HEK293T (cell line): Measurements from ENCODE around the gene MAEL.
"Not testable (repeated sequence)": the region's sequence is repeated elsewhere in the genome, so short reads cannot be mapped to it uniquely, and the experiment has no call there.

Source experiments
- CTCF ChIA-PET: fragments of 350-600 bp; formaldehyde crosslinking; extraction: SDS; loops from one replicate; lab custom pipeline; 2021; ENCODE audit warnings: antibody characterized with exemption, inconsistent platforms; lab: Yijun Ruan, JAX
- POLR2A ChIA-PET: fragments of 350-600 bp; formaldehyde crosslinking; extraction: SDS; loops from one replicate; lab custom pipeline; 2020; ENCODE audit warnings: antibody characterized with exemption, inconsistent platforms; lab: Yijun Ruan, JAX
- DNase-seq: peaks from one replicate; pipeline ENCODE4 v3.0.0; 2012; ENCODE audit warnings: mixed read lengths; ENCODE audit errors: extremely low spot score
- ARNT ChIP-seq: fragments of 450-650 bp; IDR thresholded peaks from 2 replicates; pipeline ENCODE4 v1.6.1; 2017; ENCODE audit warnings: mild to moderate bottlenecking
- BHLHE40 ChIP-seq: fragments of 450-650 bp; IDR thresholded peaks from 2 replicates; pipeline ENCODE4 v1.6.1; 2016; ENCODE audit warnings: mild to moderate bottlenecking, moderate library complexity, borderline replicate concordance
- CTBP1 ChIP-seq: fragments of 450-650 bp; IDR thresholded peaks from 2 replicates; pipeline ENCODE4 v1.6.1; 2016; ENCODE audit warnings: borderline replicate concordance
- ELF4 ChIP-seq: fragments of 450-650 bp; IDR thresholded peaks from 2 replicates; pipeline ENCODE4 v1.6.1; 2017; ENCODE audit warnings: antibody characterized with exemption
- FOXA1 ChIP-seq: fragments of 450-650 bp; IDR thresholded peaks from 2 replicates; pipeline ENCODE4 v1.6.1; 2016; ENCODE audit warnings: mild to moderate bottlenecking
- FOXK2 ChIP-seq: fragments of 450-650 bp; IDR thresholded peaks from 2 replicates; pipeline ENCODE4 v1.6.1; 2016; ENCODE audit warnings: mild to moderate bottlenecking
- FOXM1 ChIP-seq: fragments of 450-650 bp; IDR thresholded peaks from 2 replicates; pipeline ENCODE4 v1.6.1; 2017; ENCODE audit warnings: mild to moderate bottlenecking, borderline replicate concordance
- HDGF ChIP-seq: fragments of 450-650 bp; IDR thresholded peaks from 2 replicates; pipeline ENCODE4 v1.6.1; 2017; ENCODE audit warnings: antibody characterized with exemption, borderline replicate concordance
- L3MBTL2 ChIP-seq: fragments of 450-650 bp; conservative IDR thresholded peaks from 2 replicates; pipeline ENCODE4 v1.6.1; 2016; ENCODE audit warnings: mild to moderate bottlenecking
- LEF1 ChIP-seq: fragments of 450-650 bp; IDR thresholded peaks from 2 replicates; pipeline ENCODE4 v1.6.1; 2017; ENCODE audit warnings: mild to moderate bottlenecking, borderline replicate concordance
- NFRKB ChIP-seq: fragments of 450-650 bp; IDR thresholded peaks from 2 replicates; pipeline ENCODE4 v1.6.1; 2016; ENCODE audit warnings: mild to moderate bottlenecking, moderate library complexity
- SP1 ChIP-seq: fragments of 450-650 bp; IDR thresholded peaks from 2 replicates; pipeline ENCODE4 v1.6.1; 2017
- SUZ12 ChIP-seq: fragments of 450-650 bp; IDR thresholded peaks from 2 replicates; pipeline ENCODE4 v1.6.1; 2016; ENCODE audit warnings: mild to moderate bottlenecking
- TARDBP ChIP-seq: fragments of 450-650 bp; IDR thresholded peaks from 2 replicates; pipeline ENCODE4 v1.6.1; 2016
- ZNF384 ChIP-seq: fragments of 450-650 bp; IDR thresholded peaks from 2 replicates; pipeline ENCODE4 v1.6.1; 2016
- TF ChIP-seq, protein P1 (sequence below): fragments of 450-650 bp; IDR thresholded peaks from 2 replicates; pipeline ENCODE4 v1.6.1; 2016

Gene MAEL

GRCh38 chr1:167022384-167022783, 33.3 kb downstream of the MAEL start:
- POLR2A ChIA-PET, result no interaction called here
- TF ChIP-seq NFRKB (no peak), TARDBP (no peak), L3MBTL2 (no peak)
- CTCF ChIA-PET, result no interaction called here
- no peak for DNase-seq

DNA sequence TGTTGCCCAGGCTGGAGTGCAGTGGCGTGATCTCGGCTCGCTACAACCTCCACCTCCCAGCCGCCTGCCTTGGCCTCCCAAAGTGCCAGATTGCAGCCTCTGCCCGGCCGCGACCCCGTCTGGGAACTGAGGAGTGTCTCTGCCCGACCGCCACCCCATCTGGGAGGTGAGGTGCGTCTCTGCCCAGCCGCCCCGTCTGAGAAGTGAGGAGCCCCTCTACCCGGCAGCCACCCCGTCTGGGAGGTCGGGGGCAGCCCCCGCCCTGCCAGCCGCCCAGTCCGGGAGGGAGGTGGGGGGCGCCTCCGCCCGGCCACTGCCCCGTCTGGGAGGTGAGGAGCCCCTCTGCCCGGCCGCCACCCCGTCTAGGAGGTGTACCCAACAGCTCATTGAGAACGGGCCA, 40.5 kb downstream of the MAEL start:
- DNase-seq, CTCF ChIA-PET, POLR2A ChIA-PET: not testable (repeated sequence)

- CTCF ChIA-PET, result no interaction called here
- TF ChIP-seq ARNT (no peak), SP1 (no peak), FOXK2 (no peak), BHLHE40 (no peak), SUZ12 (no peak), ELF4 (no peak), NFRKB (no peak), HDGF (no peak), LEF1 (no peak), ZNF384 (no peak), L3MBTL2 (no peak)
- TF ChIP-seq, protein P1, sequence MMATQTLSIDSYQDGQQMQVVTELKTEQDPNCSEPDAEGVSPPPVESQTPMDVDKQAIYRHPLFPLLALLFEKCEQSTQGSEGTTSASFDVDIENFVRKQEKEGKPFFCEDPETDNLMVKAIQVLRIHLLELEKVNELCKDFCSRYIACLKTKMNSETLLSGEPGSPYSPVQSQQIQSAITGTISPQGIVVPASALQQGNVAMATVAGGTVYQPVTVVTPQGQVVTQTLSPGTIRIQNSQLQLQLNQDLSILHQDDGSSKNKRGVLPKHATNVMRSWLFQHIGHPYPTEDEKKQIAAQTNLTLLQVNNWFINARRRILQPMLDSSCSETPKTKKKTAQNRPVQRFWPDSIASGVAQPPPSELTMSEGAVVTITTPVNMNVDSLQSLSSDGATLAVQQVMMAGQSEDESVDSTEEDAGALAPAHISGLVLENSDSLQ, result no peak
- POLR2A ChIA-PET, result no interaction called here
- no peak for DNase-seq
Observed at GRCh38 chr1:167033646-167034045, 44.6 kb downstream of the MAEL start.

GRCh38 chr1:167043752-167044488, 54.8 kb downstream of the MAEL start:
- peak; percentile 89 for DNase-seq
- POLR2A ChIA-PET, result interaction anchor here (0.5 to 1.4 kb wide), 7 partner anchors 11 to 176 kb away, joined by 3 to 5 read pairs (median 3); partner anchors contain the start of genes POU2F1 and TADA1
- TF ChIP-seq L3MBTL2 (peak; percentile 45), ZNF384 (peak; percentile 64), ELF4 (peak; percentile 43; the same call in 1 of the 2 replicates), SUZ12 (no peak), LEF1 (no peak), BHLHE40 (no peak)
- TF ChIP-seq, protein P1, result peak; percentile 9; the same call in 1 of the 2 replicates
- CTCF ChIA-PET, result interaction anchor here (0.6 to 1.7 kb wide), 6 partner anchors 11 to 232 kb away, joined by 3 to 6 read pairs (median 4); no protein-coding TSS in a partner anchor

- POLR2A ChIA-PET, result no interaction called here
- CTCF ChIA-PET, result interaction anchor here (1.2 to 1.6 kb wide), 2 partner anchors 136 to 176 kb away, joined by 3 to 4 read pairs; partner anchors contain the start of gene TADA1
- DNase-seq, result no peak
- no peak for TF ChIP-seq ELF4
Observed at GRCh38 chr1:167051907-167052306, 62.8 kb downstream of the MAEL start.

DNA sequence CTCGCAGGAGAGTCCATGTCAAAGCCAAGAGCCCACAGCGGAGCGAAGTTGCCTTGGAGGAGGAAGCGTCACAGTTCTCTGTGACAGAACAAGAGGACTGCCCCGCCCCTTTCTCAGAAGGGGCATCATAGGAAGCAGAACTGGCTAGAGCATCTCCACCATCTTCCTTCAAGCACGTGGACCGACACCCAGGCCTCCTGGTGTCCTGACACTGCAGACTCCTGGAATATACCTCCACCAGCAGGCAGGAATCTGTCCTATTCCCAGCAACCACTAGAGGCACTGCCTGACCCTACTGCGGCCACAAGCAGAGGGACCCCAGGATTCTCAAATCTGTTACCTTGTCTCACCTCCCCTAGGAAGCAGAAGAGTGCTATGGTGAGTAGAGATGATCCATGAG, 63.3 kb downstream of the MAEL start:
- TF ChIP-seq BHLHE40 (no peak), L3MBTL2 (0 out of 2 replicates have a peak, but pooled peaks have one; percentile 27)
- POLR2A ChIA-PET, result no interaction called here
- CTCF ChIA-PET, result interaction anchor here (1.2 to 1.6 kb wide), 4 partner anchors 136 to 176 kb away, joined by 3 to 7 read pairs (median 4); partner anchors contain the start of gene TADA1
- DNase-seq, result peak; percentile 76

DNA sequence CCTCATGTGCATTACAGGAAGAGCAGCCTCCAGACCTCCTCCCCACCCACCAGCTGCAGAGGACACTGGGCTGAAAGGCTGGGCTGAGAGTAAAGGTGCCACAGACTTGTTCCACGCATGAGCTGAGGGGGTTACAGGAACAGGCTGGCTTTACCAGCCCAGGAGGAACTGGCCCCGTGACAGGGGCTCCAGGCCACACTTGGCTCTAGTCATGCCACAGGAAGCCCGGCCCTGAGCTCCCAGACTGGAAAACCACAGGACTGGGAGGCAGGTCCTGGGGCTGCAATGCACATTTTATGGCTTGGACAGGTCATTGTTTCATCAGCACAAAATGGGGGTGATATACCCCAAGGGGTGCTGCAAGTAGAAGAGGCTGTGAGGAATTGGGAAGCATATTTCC, 65.5 kb downstream of the MAEL start:
- POLR2A ChIA-PET, result interaction anchor here (1.9 kb wide), 1 partner anchor 11 kb away, joined by 5 read pairs; no protein-coding TSS in a partner anchor
- CTCF ChIA-PET, result interaction anchor here (1.1 to 2.2 kb wide), 2 partner anchors 11 to 144 kb away, joined by 4 to 6 read pairs; no protein-coding TSS in a partner anchor
- TF ChIP-seq LEF1 (no peak), ELF4 (no peak), TARDBP (no peak), CTBP1 (no peak), L3MBTL2 (no peak), ZNF384 (no peak), NFRKB (no peak), BHLHE40 (no peak), FOXM1 (no peak), SUZ12 (no peak), ARNT (no peak), SP1 (no peak), FOXA1 (no peak), FOXK2 (no peak), HDGF (no peak)
- TF ChIP-seq, protein P1, result no peak
- DNase-seq, result no peak
